Fibroblast of lung (primary cell): ENCODE results near the gene SYTL3.

Source experiments
- EZH2 ChIP-seq: IDR thresholded peaks from 2 replicates; pipeline ENCODE4 v1.5.1; 2012; ENCODE audit warnings: low read length, control low read depth, mild to moderate bottlenecking; ENCODE audit errors: missing control alignments
- TF ChIP-seq, protein P1 (sequence below), 2 donors: IDR thresholded peaks in 1 of 2; conservative IDR thresholded peaks in 1 of 2; 1 replicate in 1 of 2; 2 replicates in 1 of 2; pipeline ENCODE4 v1.5.1; 2011 to 2012; ENCODE audit warnings: low read length in 2 of 2, control low read depth in 1 of 2, inconsistent platforms in 1 of 2, low read depth in 1 of 2, mild to moderate bottlenecking in 1 of 2

DNA sequence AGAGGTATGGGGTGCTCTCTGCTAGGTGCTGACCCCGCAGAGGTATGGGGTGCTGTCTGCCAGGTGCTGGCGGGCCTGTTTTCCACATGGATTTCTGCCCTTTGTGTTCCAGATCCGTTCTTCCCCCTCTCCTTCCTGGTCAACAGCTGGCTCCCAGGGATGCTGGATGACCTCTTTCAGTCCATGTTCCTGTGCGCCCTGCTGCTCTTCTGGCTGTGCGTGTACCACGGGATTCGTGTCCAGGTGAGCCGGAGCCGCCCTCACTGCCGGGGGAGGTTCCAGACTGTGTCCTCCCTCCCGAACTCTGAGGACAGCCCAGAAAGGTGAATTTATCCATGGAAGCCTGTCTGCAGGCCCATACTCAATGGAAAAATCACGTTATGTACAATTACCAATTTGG, 41.6 kb upstream of the SYTL3 start:
- TF ChIP-seq, protein P1, sequence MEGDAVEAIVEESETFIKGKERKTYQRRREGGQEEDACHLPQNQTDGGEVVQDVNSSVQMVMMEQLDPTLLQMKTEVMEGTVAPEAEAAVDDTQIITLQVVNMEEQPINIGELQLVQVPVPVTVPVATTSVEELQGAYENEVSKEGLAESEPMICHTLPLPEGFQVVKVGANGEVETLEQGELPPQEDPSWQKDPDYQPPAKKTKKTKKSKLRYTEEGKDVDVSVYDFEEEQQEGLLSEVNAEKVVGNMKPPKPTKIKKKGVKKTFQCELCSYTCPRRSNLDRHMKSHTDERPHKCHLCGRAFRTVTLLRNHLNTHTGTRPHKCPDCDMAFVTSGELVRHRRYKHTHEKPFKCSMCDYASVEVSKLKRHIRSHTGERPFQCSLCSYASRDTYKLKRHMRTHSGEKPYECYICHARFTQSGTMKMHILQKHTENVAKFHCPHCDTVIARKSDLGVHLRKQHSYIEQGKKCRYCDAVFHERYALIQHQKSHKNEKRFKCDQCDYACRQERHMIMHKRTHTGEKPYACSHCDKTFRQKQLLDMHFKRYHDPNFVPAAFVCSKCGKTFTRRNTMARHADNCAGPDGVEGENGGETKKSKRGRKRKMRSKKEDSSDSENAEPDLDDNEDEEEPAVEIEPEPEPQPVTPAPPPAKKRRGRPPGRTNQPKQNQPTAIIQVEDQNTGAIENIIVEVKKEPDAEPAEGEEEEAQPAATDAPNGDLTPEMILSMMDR (conservative IDR thresholded peaks at IDR 0.05 in 1 of 2, IDR thresholded peaks at IDR 0.05 in 1 of 2; ENCODE audit: low read depth in 1 of 2, low read length in 2 of 2), result no peak
- no peak for TF ChIP-seq EZH2
